ENCODE results near the gene ULK1. TPM values are rescaled to one million over a fixed set of nuclear protein-coding genes. Genes with fewer than 3 reads are reported as not detected.

The ULK1 gene
- polyA plus RNA-seq, 3 donors, result 1.0 to 75.1 (median 1.3) TPM

DNA sequence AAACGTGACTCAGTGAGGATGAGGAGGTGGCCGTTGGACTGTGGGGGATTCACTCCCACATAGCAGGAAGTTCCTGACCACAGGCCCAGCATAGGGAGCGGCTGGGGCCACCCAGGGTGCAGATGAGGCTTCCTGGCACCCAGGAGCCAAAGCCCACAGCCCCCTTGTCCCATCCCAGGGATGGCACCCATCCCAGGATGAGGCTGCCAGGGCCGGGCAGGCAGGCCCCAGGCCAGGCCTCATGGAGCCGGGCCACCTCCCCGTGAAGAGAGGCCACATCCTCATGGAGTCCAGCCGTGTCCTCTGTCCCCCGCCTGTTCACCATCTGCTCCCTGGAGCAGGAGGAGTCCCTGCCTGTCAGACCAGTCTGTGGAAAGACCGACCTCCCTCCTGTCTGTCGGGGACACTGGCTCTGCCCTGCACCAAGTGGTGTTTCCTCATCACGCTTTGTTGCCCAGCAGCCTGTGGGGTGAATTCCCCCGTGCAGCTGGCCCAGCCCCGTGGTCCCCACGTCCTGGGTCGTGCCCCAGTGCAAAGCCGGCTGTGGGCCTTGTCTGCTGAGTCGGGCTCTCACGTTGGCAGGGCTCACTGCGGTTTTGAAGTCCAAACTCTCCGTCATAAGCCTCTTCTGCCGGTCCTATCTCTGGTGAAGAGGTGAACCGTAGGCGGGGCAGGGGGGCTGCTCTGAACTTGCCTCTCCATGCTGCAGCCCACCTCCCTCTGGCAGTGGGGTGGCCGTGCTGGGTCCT is 41.7 kb upstream of the ULK1 start:
- Histone ChIP-seq H3K36me3 (replicated peaks in 1 of 2; ENCODE audit: control insufficient read depth in 1 of 2, insufficient read depth in 2 of 2, low read length in 2 of 2) (peaks cover 21 to 29% of the 10 kb centered on the region in 2 donors), H3K27ac (ENCODE audit: low read depth in 1 of 2, low read length in 2 of 2) (no peak overlapping the region), H3K4me2 (replicated peaks; ENCODE audit: extremely low read depth, low read length, poor library complexity, severe bottlenecking) (no peak overlapping the region), H4K20me1 (ENCODE audit: insufficient read depth, low read length) (peaks cover 3% of the 10 kb centered on the region), H3K4me3 (replicated peaks in 1 of 3; ENCODE audit: low read depth in 2 of 3, low read length in 3 of 3) (no peak overlapping the region), H3K27me3 (ENCODE audit: control insufficient read depth in 2 of 2, insufficient read depth in 2 of 2, low read length in 2 of 2) (no peaks in the 10 kb centered on the region), H3K79me2 (ENCODE audit: insufficient read depth, low read length) (no peaks in the 10 kb centered on the region), H2AFZ (ENCODE audit: insufficient read depth, low read depth, low read length, poor library complexity, severe bottlenecking) (no peak overlapping the region), H3K9me3 (replicated peaks in 1 of 2; ENCODE audit: control insufficient read depth in 1 of 2, insufficient read depth in 1 of 2, low read length in 2 of 2) (no peaks in the 10 kb centered on the region), H3K9ac (ENCODE audit: insufficient read depth, low read length, poor library complexity, severe bottlenecking) (no peak overlapping the region), H3K4me1 (ENCODE audit: control insufficient read depth in 1 of 2, insufficient read depth in 2 of 2, low read length in 2 of 2) (peaks cover 13 to 18% of the 10 kb centered on the region in 2 donors)
- H3K4me1 Mint-ChIP-seq, result peaks cover 12% of the 10 kb centered on the region
- peaks cover 10 to 13% (median 12%) of the 10 kb centered on the region in 3 donors for H3K27me3 Mint-ChIP-seq (ENCODE audit: low read depth in 3 of 3)
- intact Hi-C loops (cut with micrococcal nuclease), result loop anchor here in 1 of 2 donors (5.0 kb wide), 1 partner anchor 150 kb away; no protein-coding TSS in a partner anchor
- H3K27ac Mint-ChIP-seq, result no peak overlapping the region
- no peak overlapping the region for H3K4me3 Mint-ChIP-seq
- 22% methylated on average over 21 of the region's 24 CpGs for WGBS (ENCODE audit: insufficient coverage)
- DNase-seq, result peak; percentile 30 to 64 (median 51)
- peaks cover 0 to 3% (median 0%) of the 10 kb centered on the region in 7 donors for H3K9me3 Mint-ChIP-seq
- peaks cover 18 to 38% of the 10 kb centered on the region in 2 donors for H3K36me3 Mint-ChIP-seq
- no peak for TF ChIP-seq CTCF (IDR thresholded peaks at IDR 0.05)

DNA sequence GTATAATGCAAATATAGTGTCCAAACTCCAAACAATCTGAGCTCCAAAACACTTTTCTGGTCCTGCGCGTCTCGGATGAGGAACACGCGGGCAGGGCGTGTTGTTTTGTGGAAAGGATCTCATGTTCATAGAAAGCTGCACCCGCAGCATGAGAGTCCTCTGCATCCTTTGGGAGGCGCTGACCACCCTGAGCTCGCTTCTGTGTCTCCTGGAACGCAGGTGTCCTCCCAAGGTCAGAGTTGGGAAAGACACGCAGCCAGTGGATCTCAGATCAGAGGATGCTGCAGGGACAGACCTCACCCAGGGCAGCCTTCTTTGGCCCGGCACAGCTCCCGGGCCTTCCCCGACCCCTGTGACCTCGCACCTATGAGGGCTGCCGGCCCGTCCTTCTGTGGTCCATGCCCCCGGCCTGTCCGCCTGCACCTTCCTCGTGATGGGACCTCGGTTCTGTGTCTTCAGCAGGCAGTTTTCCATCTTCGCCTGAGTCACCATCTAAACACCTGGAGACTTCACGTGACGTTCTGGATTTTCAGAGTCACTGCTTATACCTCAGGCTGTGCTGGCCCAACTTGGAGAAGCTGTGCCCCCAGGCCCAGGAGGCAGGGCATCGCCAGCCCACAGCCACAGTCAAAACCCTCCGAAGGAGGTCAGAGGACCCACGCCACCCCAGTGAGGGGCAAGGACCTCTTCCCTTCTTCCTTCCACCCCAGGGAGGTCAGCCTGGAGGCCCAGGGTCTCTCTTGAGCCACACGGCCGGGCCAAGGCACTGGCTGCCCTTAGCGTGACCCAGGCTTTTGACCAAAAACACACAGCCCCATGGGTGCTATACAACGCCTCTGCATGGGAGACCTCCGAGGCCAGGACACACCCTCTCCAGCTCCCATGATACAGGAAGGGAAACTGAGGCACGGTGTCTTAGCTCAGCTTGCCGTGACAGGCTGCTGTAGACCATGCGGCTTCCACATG is 40.3 kb upstream of the ULK1 start:
- H3K36me3 ChIP-seq (replicated peaks in 1 of 2; ENCODE audit: control insufficient read depth in 1 of 2, insufficient read depth in 2 of 2, low read length in 2 of 2), result peaks cover 17 to 21% of the 10 kb centered on the region in 2 donors
- no peaks in the 10 kb centered on the region for H3K9me3 ChIP-seq (replicated peaks in 1 of 2; ENCODE audit: control insufficient read depth in 1 of 2, insufficient read depth in 1 of 2, low read length in 2 of 2)
- no peaks in the 10 kb centered on the region for H3K79me2 ChIP-seq (ENCODE audit: insufficient read depth, low read length)
- no peak for DNase-seq
- H3K4me3 ChIP-seq (replicated peaks in 1 of 3; ENCODE audit: low read depth in 2 of 3, low read length in 3 of 3), result no peak overlapping the region
- no peak overlapping the region for H3K9ac ChIP-seq (ENCODE audit: insufficient read depth, low read length, poor library complexity, severe bottlenecking)
- 93% methylated on average over 30 of the region's 35 CpGs for WGBS (ENCODE audit: insufficient coverage)
- Mint-ChIP-seq H3K4me1 (peaks cover 12% of the 10 kb centered on the region), H3K27ac (peak overlapping the region in 1 of 7 donors; percentile 54), H3K36me3 (peaks cover 12 to 25% of the 10 kb centered on the region in 2 donors), H3K4me3 (no peak overlapping the region), H3K27me3 (ENCODE audit: low read depth in 3 of 3) (peaks cover 12 to 13% (median 12%) of the 10 kb centered on the region in 3 donors), H3K9me3 (peaks cover 0 to 3% (median 0%) of the 10 kb centered on the region in 7 donors)
- no peak overlapping the region for H3K4me2 ChIP-seq (replicated peaks; ENCODE audit: extremely low read depth, low read length, poor library complexity, severe bottlenecking)
- H3K4me1 ChIP-seq (ENCODE audit: control insufficient read depth in 1 of 2, insufficient read depth in 2 of 2, low read length in 2 of 2), result peaks cover 13 to 18% of the 10 kb centered on the region in 2 donors
- H3K27ac ChIP-seq (ENCODE audit: low read depth in 1 of 2, low read length in 2 of 2), result no peak overlapping the region
- no peaks in the 10 kb centered on the region for H3K27me3 ChIP-seq (ENCODE audit: control insufficient read depth in 2 of 2, insufficient read depth in 2 of 2, low read length in 2 of 2)
- H4K20me1 ChIP-seq (ENCODE audit: insufficient read depth, low read length), result peaks cover 3% of the 10 kb centered on the region
- intact Hi-C loops (cut with micrococcal nuclease), result loop anchor here in 1 of 2 donors (5.0 kb wide), 1 partner anchor 148 kb away; no protein-coding TSS in a partner anchor
- H2AFZ ChIP-seq (ENCODE audit: insufficient read depth, low read depth, low read length, poor library complexity, severe bottlenecking), result no peak overlapping the region
- no peak for TF ChIP-seq CTCF (IDR thresholded peaks at IDR 0.05)

Data from CD14-positive monocyte (primary cell).